Right forelimb (tissue), 1 donor: ENCODE results near the gene PPP2R1A.
A peak's percentile ranks its signal among the peaks of the same experiment; 100 is the strongest.
"Not testable (repeated sequence)": the region's sequence is repeated elsewhere in the genome, so short reads cannot be mapped to it uniquely, and the experiment has no call there.

Experiments used
- DNase-seq: peaks from one replicate; pipeline ENCODE4 v3.0.0-alpha.2; 2018

PPP2R1A gene

GRCh38 chr19:52258426-52258825 lies 68.6 kb downstream of the PPP2R1A start:
- no peak for DNase-seq

DNA sequence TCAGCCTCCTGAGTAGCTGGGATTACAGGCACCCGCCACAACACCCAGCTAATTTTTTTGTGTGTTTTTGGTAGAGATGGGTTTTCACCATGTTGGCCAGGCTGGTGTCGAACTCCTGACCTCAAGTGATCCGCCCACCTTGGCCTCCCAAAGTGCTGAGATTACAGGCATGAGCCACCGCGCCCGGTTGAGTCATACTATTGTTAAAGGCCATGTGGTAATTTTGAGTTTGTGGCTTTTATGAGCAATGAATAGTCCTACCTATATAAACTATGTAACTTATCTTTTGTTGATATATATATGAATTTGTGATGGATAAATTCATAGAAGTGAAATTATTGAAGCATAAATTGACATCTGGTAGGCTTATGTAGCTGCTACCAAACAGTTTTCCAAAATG lies 75.7 kb downstream of the PPP2R1A start:
- not testable (repeated sequence) for DNase-seq

GRCh38 chr19:52269338-52270261 lies 79.7 kb downstream of the PPP2R1A start, which contains the start of gene ZNF766:
Gene ZNF766, plus strand, starts transcription at chr19:52269587. Its CDS starts 27 bp downstream, at chr19:52269614.
- peak; percentile 97 for DNase-seq

GRCh38 chr19:52270266-52270885 lies 80.5 kb downstream of the PPP2R1A start:
- DNase-seq: peak; percentile 50

GRCh38 chr19:52273301-52273700 lies 83.4 kb downstream of the PPP2R1A start:
- no peak for DNase-seq

DNA sequence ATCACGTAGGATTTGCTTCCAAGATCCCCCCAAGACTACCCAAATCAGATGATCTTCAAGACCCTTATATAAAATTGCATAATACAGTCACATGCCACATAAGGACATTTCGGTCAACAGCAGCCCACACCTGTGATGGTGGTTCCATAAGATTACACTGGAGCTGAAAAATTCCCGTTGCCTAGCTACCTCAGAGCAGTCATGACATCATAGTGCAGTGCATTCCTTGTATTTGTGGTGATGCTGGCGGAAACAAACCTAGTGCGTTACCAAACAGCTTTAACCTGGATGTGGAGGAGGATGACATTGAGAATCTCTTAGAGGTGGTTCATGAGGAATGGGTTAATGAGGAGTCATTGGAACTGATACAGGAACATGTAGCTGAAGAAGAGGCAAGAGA lies 84.3 kb downstream of the PPP2R1A start:
- DNase-seq: no peak

GRCh38 chr19:52275988-52276387 lies 86.1 kb downstream of the PPP2R1A start:
- no peak for DNase-seq

GRCh38 chr19:52277471-52277870 lies 87.6 kb downstream of the PPP2R1A start:
- no peak for DNase-seq
